Right lobe of liver (tissue), 4 donors: ENCODE results near the gene TNFRSF14.

Experiments
- CTCF ChIP-seq, 4 donors: fragments of 200-600 bp in 3 of 4; fragments of 450-650 bp in 1 of 4; IDR thresholded peaks; one replicate each; pipeline versions ENCODE4 v1.5.1 to v1.8.0; 2016 to 2022; ENCODE audit warnings: antibody characterized with exemption in 4 of 4, mild to moderate bottlenecking in 2 of 4
- POLR2A ChIP-seq: fragments of 450-650 bp; IDR thresholded peaks from one replicate; pipeline ENCODE4 v1.6.1; 2017; ENCODE audit warnings: antibody characterized with exemption, mild to moderate bottlenecking
- donor health status: DM: no; HTN: no; CAD: no.
- donor health status: DM: no; HTN: no; CAD: no.
- donor health status: DM: no; HTN: yes; CAD: no.

- no peak for TF ChIP-seq POLR2A
- TF ChIP-seq CTCF (IDR thresholded peaks at IDR 0.05), result no peak
Observed at GRCh38 chr1:2512862-2513421, 43.2 kb upstream of the TNFRSF14 start.
